HepG2 (cell line): ENCODE measurements around the gene ZNRD2. TPM values are rescaled to one million over a fixed set of nuclear protein-coding genes. Genes with fewer than 3 reads are reported as not detected.

Experiments used
- CREBL2 ChIP-seq: sonication (generic); formaldehyde crosslinking; IDR thresholded peaks from 2 replicates; pipeline ENCODE4 v1.8.1; 2023; ENCODE audit warnings: missing genetic modification reagents, mild to moderate bottlenecking, borderline replicate concordance
- HINFP ChIP-seq: sonication (generic); formaldehyde crosslinking; IDR thresholded peaks from 2 replicates; pipeline ENCODE4 v1.4.0; 2020; ENCODE audit warnings: low read depth, mild to moderate bottlenecking, missing genetic modification reagents
- KDM2A ChIP-seq: sonication (generic); formaldehyde crosslinking; IDR thresholded peaks from 2 replicates; pipeline ENCODE4 v1.4.0; 2020; ENCODE audit warnings: low read depth, missing genetic modification reagents, borderline replicate concordance
- MXD1 ChIP-seq: sonication (generic); formaldehyde crosslinking; IDR thresholded peaks from 2 replicates; pipeline ENCODE4 v1.4.0; 2020; ENCODE audit warnings: mild to moderate bottlenecking, missing genetic modification reagents
- NFE2L2 ChIP-seq: fragments of 150-350 bp; IDR thresholded peaks from 2 replicates; pipeline ENCODE4 v1.6.1; 2014; ENCODE audit warnings: low read length
- NONO ChIP-seq, 2 experiments: fragments of 450-650 bp in 1 of 2; sonication (generic) in 1 of 2; formaldehyde crosslinking in 1 of 2; IDR thresholded peaks in 1 of 2; conservative IDR thresholded peaks in 1 of 2; 2 replicates each; pipeline versions ENCODE4 v1.6.1 to v1.8.0; 2017 to 2022; ENCODE audit warnings: mild to moderate bottlenecking in 1 of 2, missing genetic modification reagents in 1 of 2, moderate library complexity in 1 of 2
- NR2C2 ChIP-seq: sonication (generic); formaldehyde crosslinking; IDR thresholded peaks from 2 replicates; pipeline ENCODE4 v1.4.0; 2020; ENCODE audit warnings: missing genetic modification reagents, mild to moderate bottlenecking, moderate library complexity, borderline replicate concordance
- PCBP1 ChIP-seq: fragments of 200-400 bp; formaldehyde crosslinking; IDR thresholded peaks from 2 replicates; pipeline ENCODE4 v1.6.1; 2017; ENCODE audit warnings: mild to moderate bottlenecking, low read depth, low read length, borderline replicate concordance
- PHF5A ChIP-seq: IDR thresholded peaks from one replicate; pipeline ENCODE4 v1.6.1; 2018; ENCODE audit warnings: low read depth, missing genetic modification reagents; ENCODE audit not compliant: unreplicated experiment
- PHF8 ChIP-seq: sonication (generic); formaldehyde crosslinking; IDR thresholded peaks from 2 replicates; pipeline ENCODE4 v1.5.0; 2020; ENCODE audit warnings: missing genetic modification reagents
- RAD21 ChIP-seq: fragments of 450-650 bp; formaldehyde crosslinking; IDR thresholded peaks from 2 replicates; pipeline ENCODE4 v1.5.0; 2020; ENCODE audit warnings: mild to moderate bottlenecking
- ZFP91 ChIP-seq: sonication (generic); formaldehyde crosslinking; IDR thresholded peaks from 2 replicates; pipeline ENCODE4 v1.9.0; 2022; ENCODE audit warnings: missing genetic modification reagents, mild to moderate bottlenecking, borderline replicate concordance
- ZMYM2 ChIP-seq: sonication (generic); formaldehyde crosslinking; IDR thresholded peaks from 2 replicates; pipeline ENCODE4 v1.8.0; 2022; ENCODE audit warnings: mild to moderate bottlenecking, missing genetic modification reagents
- ZNF598 ChIP-seq: sonication (generic); formaldehyde crosslinking; IDR thresholded peaks from 2 replicates; pipeline ENCODE4 v1.5.1; 2020; ENCODE audit warnings: mild to moderate bottlenecking, missing genetic modification reagents, borderline replicate concordance
- ZNF605 ChIP-seq: sonication (generic); formaldehyde crosslinking; IDR thresholded peaks from 2 replicates; pipeline ENCODE4 v1.8.0; 2022; ENCODE audit warnings: mild to moderate bottlenecking, missing genetic modification reagents
- polyA plus RNA-seq, 8 experiments: library from polyadenylated mRNA; depleted of rRNA in 3 of 8; stranded (reverse) in 7 of 8; unstranded in 1 of 8; fragments of >200 nt; fragmentation: Illumina TruSeq in 4 of 8; extraction: Trizol in 4 of 8; gene quantifications; 2 replicates each; pipeline versions ENCODE4 v1.2.1 to v1.2.3, GENCODE V29; 2011 to 2016; ENCODE audit warnings: low read depth in 4 of 8, missing spikeins in 1 of 8, mixed read lengths in 1 of 8; ENCODE audit not compliant: insufficient read depth in 1 of 8
- total RNA-seq, 5 experiments: library from RNA; depleted of rRNA; stranded (reverse); fragments of >200 nt; fragmentation: Illumina TruSeq; extraction: Trizol; gene quantifications; 2 replicates each; pipeline ENCODE4 v1.2.3, GENCODE V29; 2016; ENCODE audit warnings: low read depth in 1 of 5

Gene ZNRD2
- total and polyA plus RNA-seq, 2 of the 13 experiments (the other 11 are each of a cell fraction or from before 2014, with no cell fraction given): 29.2 to 34.0 TPM

- TF ChIP-seq ZFP91 (CRISPR knock-in tag): 0 out of 2 replicates have a peak, but pooled peaks have one; percentile 14
- 0 out of 2 replicates have a peak, but pooled peaks have one; percentile 30 for TF ChIP-seq PCBP1
- no peak for TF ChIP-seq CREBL2 (CRISPR knock-in tag)
- TF ChIP-seq PHF5A: no peak
- TF ChIP-seq NFE2L2: no peak
- 0 out of 2 replicates have a peak, but pooled peaks have one; percentile 24 for TF ChIP-seq MXD1 (CRISPR knock-in tag)
- TF ChIP-seq PHF8: no peak
- TF ChIP-seq ZNF605 (CRISPR knock-in tag): 0 out of 2 replicates have a peak, but pooled peaks have one; percentile 61
- 0 out of 2 replicates have a peak, but pooled peaks have one; percentile 32 for TF ChIP-seq ZNF598
- TF ChIP-seq ZMYM2 (CRISPR knock-in tag): 0 out of 2 replicates have a peak, but pooled peaks have one; percentile 16
- peak; percentile 16; the same call in 1 of the 2 replicates for TF ChIP-seq NR2C2 (CRISPR knock-in tag)
- TF ChIP-seq KDM2A (CRISPR knock-in tag): peak; percentile 50; the same call in 1 of the 2 replicates
- TF ChIP-seq NONO (IDR thresholded peaks at IDR 0.05): no peak
- 0 out of 2 replicates have a peak, but pooled peaks have one; percentile 40 for TF ChIP-seq NONO (CRISPR knock-in tag; conservative IDR thresholded peaks at IDR 0.05)
- peak; percentile 24; the same call in 1 of the 2 replicates for TF ChIP-seq HINFP
- TF ChIP-seq RAD21 (CRISPR knock-in tag): peak; percentile 84
Measured at GRCh38 chr11:65588199-65589054, 18.1 kb downstream of the ZNRD2 start (continued).
